ENCODE measurements around the gene DPYSL5.

DPYSL5 gene

DNA sequence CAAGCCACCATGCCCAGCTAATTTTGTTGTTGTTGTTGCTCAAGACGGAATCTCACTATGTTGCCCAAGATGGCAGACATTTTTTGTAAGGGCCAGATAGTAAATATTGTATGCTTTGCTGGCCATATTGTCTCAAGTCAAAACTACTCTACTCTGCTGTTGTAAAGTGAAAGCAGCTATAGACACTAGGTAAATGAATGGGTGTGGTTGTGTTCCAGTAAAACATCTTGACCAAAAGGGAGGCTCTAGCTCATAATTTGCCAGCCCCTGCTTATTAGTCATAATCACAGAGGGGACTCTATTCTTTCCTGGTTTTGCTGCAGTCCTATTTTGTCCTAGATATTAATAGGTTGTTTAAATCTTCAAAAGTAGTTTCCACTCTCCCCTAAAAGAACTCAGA lies 147.1 kb downstream of the DPYSL5 start:
- Histone ChIP-seq H3K9me3 (ENCODE audit: low read length) (no peaks in the 10 kb centered on the region), H3K27me3 (ENCODE audit: insufficient read depth, low read length) (0 out of 2 replicates have a peak, but pooled peaks cover 4% of the 10 kb centered on the region), H3K9me2 (ENCODE audit: low read depth, low read length) (no peaks in the 10 kb centered on the region), H4K20me1 (ENCODE audit: insufficient read depth, low read length) (no peaks in the 10 kb centered on the region), H3F3A (ENCODE audit: insufficient read depth, low read length) (no peaks in the 10 kb centered on the region), H3K36me3 (ENCODE audit: insufficient read depth, low read length) (no peaks in the 10 kb centered on the region), H3K27ac (ENCODE audit: low read depth, low read length, poor library complexity, severe bottlenecking) (no peak overlapping the region), H3K9ac (ENCODE audit: low read length) (no peak overlapping the region), H3K4me2 (ENCODE audit: low read length) (no peak overlapping the region), H3K4me1 (ENCODE audit: insufficient read depth, low read length, severe bottlenecking) (no peaks in the 10 kb centered on the region), H3K79me2 (ENCODE audit: insufficient read depth, low read length) (no peaks in the 10 kb centered on the region), H2AFZ (ENCODE audit: low read length) (no peak overlapping the region), H3K4me3 (ENCODE audit: low read depth, low read length, poor library complexity, severe bottlenecking) (no peak overlapping the region)
- TF ChIP-seq, protein P1, sequence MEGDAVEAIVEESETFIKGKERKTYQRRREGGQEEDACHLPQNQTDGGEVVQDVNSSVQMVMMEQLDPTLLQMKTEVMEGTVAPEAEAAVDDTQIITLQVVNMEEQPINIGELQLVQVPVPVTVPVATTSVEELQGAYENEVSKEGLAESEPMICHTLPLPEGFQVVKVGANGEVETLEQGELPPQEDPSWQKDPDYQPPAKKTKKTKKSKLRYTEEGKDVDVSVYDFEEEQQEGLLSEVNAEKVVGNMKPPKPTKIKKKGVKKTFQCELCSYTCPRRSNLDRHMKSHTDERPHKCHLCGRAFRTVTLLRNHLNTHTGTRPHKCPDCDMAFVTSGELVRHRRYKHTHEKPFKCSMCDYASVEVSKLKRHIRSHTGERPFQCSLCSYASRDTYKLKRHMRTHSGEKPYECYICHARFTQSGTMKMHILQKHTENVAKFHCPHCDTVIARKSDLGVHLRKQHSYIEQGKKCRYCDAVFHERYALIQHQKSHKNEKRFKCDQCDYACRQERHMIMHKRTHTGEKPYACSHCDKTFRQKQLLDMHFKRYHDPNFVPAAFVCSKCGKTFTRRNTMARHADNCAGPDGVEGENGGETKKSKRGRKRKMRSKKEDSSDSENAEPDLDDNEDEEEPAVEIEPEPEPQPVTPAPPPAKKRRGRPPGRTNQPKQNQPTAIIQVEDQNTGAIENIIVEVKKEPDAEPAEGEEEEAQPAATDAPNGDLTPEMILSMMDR (IDR thresholded peaks at IDR 0.05; ENCODE audit: low read length): no peak
- TF ChIP-seq EZH2 (IDR thresholded peaks at IDR 0.05; ENCODE audit: borderline replicate concordance, low read length): no peak

DNA sequence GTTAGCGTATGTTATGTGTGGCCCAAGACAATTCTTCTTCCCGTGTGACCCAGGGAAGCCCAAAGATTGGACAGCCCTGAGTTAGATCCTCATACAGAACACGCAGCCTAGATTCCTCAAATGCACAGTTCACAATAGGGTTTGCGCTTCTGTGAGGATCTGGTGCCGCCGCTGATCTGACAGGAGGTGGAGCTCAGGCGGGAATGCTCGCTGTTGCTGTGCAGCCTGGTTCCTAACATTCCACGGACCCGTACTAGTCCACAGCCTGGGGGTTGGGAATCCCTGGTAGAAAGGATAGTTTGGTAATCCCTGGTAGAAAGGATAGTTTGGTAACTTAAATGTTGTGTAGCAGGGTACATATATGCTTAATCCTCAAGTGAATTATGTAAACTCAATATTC lies 149.5 kb downstream of the DPYSL5 start:
- no peak overlapping the region for H3K4me2 ChIP-seq (ENCODE audit: low read length)
- TF ChIP-seq EZH2 (IDR thresholded peaks at IDR 0.05; ENCODE audit: borderline replicate concordance, low read length): no peak
- TF ChIP-seq, protein P1 (IDR thresholded peaks at IDR 0.05; ENCODE audit: low read length): no peak

DNA sequence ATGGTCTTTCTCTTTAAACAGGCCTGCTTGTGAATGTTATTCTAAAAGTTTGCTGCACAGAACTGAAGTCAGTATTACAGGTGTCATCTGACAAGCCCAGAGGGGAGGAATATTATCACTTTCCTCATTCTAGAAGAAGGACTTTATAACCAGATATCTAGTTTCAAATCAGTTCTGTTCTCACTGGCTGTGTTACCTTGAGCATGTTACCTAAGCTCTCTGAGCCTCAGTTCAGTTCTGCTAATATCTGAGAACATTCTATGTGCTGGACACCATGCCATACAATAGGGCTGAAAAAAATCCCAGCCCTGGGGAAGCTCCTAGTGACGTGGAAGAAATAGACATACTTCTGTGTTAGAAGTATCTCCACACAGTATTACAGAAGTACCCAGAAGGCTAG lies 150.4 kb downstream of the DPYSL5 start:
- H3K36me3 ChIP-seq (ENCODE audit: insufficient read depth, low read length): no peaks in the 10 kb centered on the region
- no peak overlapping the region for H3K27ac ChIP-seq (ENCODE audit: low read depth, low read length, poor library complexity, severe bottlenecking)
- H3K4me3 ChIP-seq (ENCODE audit: low read depth, low read length, poor library complexity, severe bottlenecking): no peak overlapping the region
- no peak for TF ChIP-seq EZH2 (IDR thresholded peaks at IDR 0.05; ENCODE audit: borderline replicate concordance, low read length)
- TF ChIP-seq, protein P1 (IDR thresholded peaks at IDR 0.05; ENCODE audit: low read length): no peak
- no peaks in the 10 kb centered on the region for H3K79me2 ChIP-seq (ENCODE audit: insufficient read depth, low read length)
- no peak overlapping the region for H3K9ac ChIP-seq (ENCODE audit: low read length)
- no peaks in the 10 kb centered on the region for H4K20me1 ChIP-seq (ENCODE audit: insufficient read depth, low read length)
- no peaks in the 10 kb centered on the region for H3K9me2 ChIP-seq (ENCODE audit: low read depth, low read length)
- no peaks in the 10 kb centered on the region for H3K4me1 ChIP-seq (ENCODE audit: insufficient read depth, low read length, severe bottlenecking)
- 0 out of 2 replicates have a peak, but pooled peaks cover 4% of the 10 kb centered on the region for H3K27me3 ChIP-seq (ENCODE audit: insufficient read depth, low read length)
- H3K9me3 ChIP-seq (ENCODE audit: low read length): no peaks in the 10 kb centered on the region
- no peak overlapping the region for H3K4me2 ChIP-seq (ENCODE audit: low read length)
- H3F3A ChIP-seq (ENCODE audit: insufficient read depth, low read length): no peaks in the 10 kb centered on the region
- no peak overlapping the region for H2AFZ ChIP-seq (ENCODE audit: low read length)

More for the DNA sequence above, 149.5 kb downstream of the DPYSL5 start:
- Histone ChIP-seq H3K4me1 (ENCODE audit: insufficient read depth, low read length, severe bottlenecking) (no peaks in the 10 kb centered on the region), H3K79me2 (ENCODE audit: insufficient read depth, low read length) (no peaks in the 10 kb centered on the region), H3K9ac (ENCODE audit: low read length) (no peak overlapping the region), H3F3A (ENCODE audit: insufficient read depth, low read length) (no peaks in the 10 kb centered on the region), H3K9me3 (ENCODE audit: low read length) (no peaks in the 10 kb centered on the region), H2AFZ (ENCODE audit: low read length) (no peak overlapping the region), H3K9me2 (ENCODE audit: low read depth, low read length) (no peaks in the 10 kb centered on the region), H4K20me1 (ENCODE audit: insufficient read depth, low read length) (no peaks in the 10 kb centered on the region), H3K27me3 (ENCODE audit: insufficient read depth, low read length) (0 out of 2 replicates have a peak, but pooled peaks cover 4% of the 10 kb centered on the region), H3K36me3 (ENCODE audit: insufficient read depth, low read length) (no peaks in the 10 kb centered on the region), H3K4me3 (ENCODE audit: low read depth, low read length, poor library complexity, severe bottlenecking) (no peak overlapping the region), H3K27ac (ENCODE audit: low read depth, low read length, poor library complexity, severe bottlenecking) (no peak overlapping the region)
